ENCODE measurements around the gene GAS2. TPM values are rescaled to one million over a fixed set of nuclear protein-coding genes. Genes with fewer than 3 reads are reported as not detected.

Gene GAS2
- total RNA-seq, 2 experiments from 2014 or later, result 0.98 to 1.3 TPM

- no peak for DNase-seq
- POLR2A ChIA-PET, result interaction anchor here (0.6 kb wide), 1 partner anchor 173 kb away, joined by 3 read pairs; no protein-coding TSS in a partner anchor
- peaks cover 5% of the 10 kb centered on the region for H3K36me3 Mint-ChIP-seq (ENCODE audit: low read depth)
- peak overlapping the region; percentile 92 for H3K27ac Mint-ChIP-seq
- peaks cover 14% of the 10 kb centered on the region for H3K4me1 Mint-ChIP-seq
- CTCF ChIA-PET, result interaction anchor here (1.2 to 2.1 kb wide), 7 partner anchors 8 to 205 kb away, joined by 3 to 9 read pairs (median 4); partner anchors contain the start of gene FANCF
- peak overlapping the region; percentile 89 for H3K4me3 Mint-ChIP-seq
- no peaks in the 10 kb centered on the region for H3K27me3 Mint-ChIP-seq
- H3K9me3 Mint-ChIP-seq, result no peaks in the 10 kb centered on the region
These were observed 163.6 kb downstream of the GAS2 start for GRCh38 chr11:22830082-22830414.

GRCh38 chr11:22832315-22833015 is 166.1 kb downstream of the GAS2 start:
- DNase-seq, result no peak
- H3K4me3 Mint-ChIP-seq, result no peak overlapping the region
- H3K27me3 Mint-ChIP-seq, result no peaks in the 10 kb centered on the region
- POLR2A ChIA-PET, result no interaction called here
- H3K9me3 Mint-ChIP-seq, result no peaks in the 10 kb centered on the region
- H3K36me3 Mint-ChIP-seq (ENCODE audit: low read depth), result no peaks in the 10 kb centered on the region
- no peak overlapping the region for H3K27ac Mint-ChIP-seq
- H3K4me1 Mint-ChIP-seq, result peaks cover 11% of the 10 kb centered on the region
- CTCF ChIA-PET, result no interaction called here

GRCh38 chr11:22846726-22847125 is 180.3 kb downstream of the GAS2 start:
- Mint-ChIP-seq H3K36me3 (ENCODE audit: low read depth) (no peaks in the 10 kb centered on the region), H3K4me1 (no peaks in the 10 kb centered on the region), H3K27ac (no peak overlapping the region), H3K27me3 (no peaks in the 10 kb centered on the region), H3K4me3 (no peak overlapping the region), H3K9me3 (no peaks in the 10 kb centered on the region)
- ChIA-PET POLR2A (no interaction called here), CTCF (no interaction called here)
- no peak for DNase-seq

GRCh38 chr11:22851477-22851876 is 185.1 kb downstream of the GAS2 start:
- Mint-ChIP-seq H3K9me3 (no peaks in the 10 kb centered on the region), H3K36me3 (ENCODE audit: low read depth) (no peaks in the 10 kb centered on the region), H3K4me3 (no peak overlapping the region), H3K4me1 (no peaks in the 10 kb centered on the region), H3K27ac (no peak overlapping the region), H3K27me3 (no peaks in the 10 kb centered on the region)
- ChIA-PET CTCF (interaction anchor here (1.0 to 1.6 kb wide), 3 partner anchors 22 to 64 kb away, joined by 3 to 4 read pairs (median 4); partner anchors contain the start of gene SVIP), POLR2A (no interaction called here)
- no peak for DNase-seq

GRCh38 chr11:22859756-22860155 is 193.3 kb downstream of the GAS2 start:
- Mint-ChIP-seq H3K27ac (no peak overlapping the region), H3K27me3 (no peaks in the 10 kb centered on the region), H3K36me3 (ENCODE audit: low read depth) (no peaks in the 10 kb centered on the region), H3K4me1 (no peaks in the 10 kb centered on the region), H3K4me3 (no peak overlapping the region), H3K9me3 (no peaks in the 10 kb centered on the region)
- CTCF ChIA-PET, result no interaction called here
- POLR2A ChIA-PET, result no interaction called here
- DNase-seq, result no peak

GRCh38 chr11:22860241-22860640 is 193.8 kb downstream of the GAS2 start, which contains the start of gene CCDC179:
CCDC179 (minus strand) TSS chr11:22860474; CDS start chr11:22860421, 53 bp downstream.
- DNase-seq, result no peak
- H3K9me3 Mint-ChIP-seq, result no peaks in the 10 kb centered on the region
- H3K4me1 Mint-ChIP-seq, result no peaks in the 10 kb centered on the region
- no peak within 1 kb of the TSS for H3K4me3 Mint-ChIP-seq
- ChIA-PET POLR2A (no interaction called here), CTCF (interaction anchor here (0.8 kb wide), 1 partner anchor 10 kb away, joined by 6 read pairs; no protein-coding TSS in a partner anchor)
- H3K27me3 Mint-ChIP-seq, result no peaks in the 10 kb centered on the region
- H3K27ac Mint-ChIP-seq, result no peak within 1 kb of the TSS
- no peaks in the 10 kb centered on the region for H3K36me3 Mint-ChIP-seq (ENCODE audit: low read depth)

Other genes starting within 250 kb of the GAS2 start
- gene FANCF, start 40.8 kb upstream of the GAS2 start, total RNA-seq, result 10 to 100 TPM; 15.7 to 16.4 TPM
- 10 to 100 TPM; 27.6 to 28.8 TPM for gene SVIP, start 163.2 kb downstream of the GAS2 start, total RNA-seq
- not detected for gene CCDC179, start 193.9 kb downstream of the GAS2 start, total RNA-seq